EL (cell line): Measurements from ENCODE around the gene GJA5.
A peak's percentile ranks its signal among the peaks of the same experiment; 100 is the strongest.

Source experiments
- DNase-seq: peaks from one replicate; pipeline ENCODE4 v3.0.0-alpha.2; 2016

GJA5 gene

GRCh38 chr1:147726168-147726567 lies 34.2 kb downstream of the GJA5 start:
- DNase-seq: no peak

- DNase-seq: no peak
Measured at GRCh38 chr1:147725685-147726084, 34.7 kb downstream of the GJA5 start.

DNA sequence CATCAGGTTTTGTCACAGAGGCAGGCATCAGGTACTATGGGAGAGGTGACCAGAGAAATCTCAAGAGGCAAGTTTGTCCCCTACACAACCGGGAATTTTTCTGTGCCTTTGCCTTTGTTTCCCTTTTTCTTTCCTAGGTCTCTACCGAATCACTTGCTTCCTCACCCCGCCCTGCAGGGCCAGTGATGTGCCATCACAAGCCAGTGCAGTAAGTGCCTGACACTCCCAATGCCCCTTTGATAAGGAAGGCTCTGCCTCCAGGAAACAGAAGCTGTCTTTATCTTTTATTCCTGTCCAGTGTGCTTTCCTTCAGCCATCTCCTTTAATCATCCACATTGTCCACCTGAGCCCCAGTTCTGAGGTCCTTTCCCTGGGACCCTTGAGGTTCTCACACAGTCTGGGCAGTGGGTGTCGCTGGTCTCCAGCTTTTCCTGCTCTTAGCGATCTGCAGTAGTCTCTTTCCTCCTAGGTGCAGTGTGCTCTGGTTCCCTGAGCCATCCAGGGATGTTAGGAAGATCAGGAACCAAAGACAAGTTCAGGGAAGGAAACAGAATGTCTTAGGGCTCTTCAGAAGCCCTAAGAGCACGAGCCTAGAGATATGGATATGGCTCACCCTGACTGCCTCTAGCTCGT lies 36.6 kb downstream of the GJA5 start:
- DNase-seq: peak; percentile 42

- no peak for DNase-seq
Measured at GRCh38 chr1:147722124-147722523, 38.3 kb downstream of the GJA5 start.

DNA sequence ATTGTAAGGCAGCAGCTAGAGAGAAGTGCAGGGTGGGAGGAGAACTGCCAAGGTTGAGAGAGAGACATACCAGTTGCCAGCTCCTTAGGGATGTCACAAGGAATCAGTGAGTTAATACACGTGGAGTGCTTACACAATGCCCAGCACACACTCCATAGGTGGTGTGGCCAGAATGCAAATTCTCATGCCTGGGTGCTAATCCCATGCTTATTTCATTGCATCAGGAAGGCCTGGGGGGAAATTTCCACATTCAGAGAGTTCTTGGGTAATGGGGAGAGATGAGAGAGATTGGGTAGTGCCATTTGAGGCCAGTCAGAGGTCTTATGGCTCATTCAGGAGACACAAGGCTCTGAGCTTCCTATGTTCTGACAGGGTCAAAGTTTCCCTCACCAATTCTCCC lies 38.7 kb downstream of the GJA5 start:
- peak; percentile 47 for DNase-seq

DNA sequence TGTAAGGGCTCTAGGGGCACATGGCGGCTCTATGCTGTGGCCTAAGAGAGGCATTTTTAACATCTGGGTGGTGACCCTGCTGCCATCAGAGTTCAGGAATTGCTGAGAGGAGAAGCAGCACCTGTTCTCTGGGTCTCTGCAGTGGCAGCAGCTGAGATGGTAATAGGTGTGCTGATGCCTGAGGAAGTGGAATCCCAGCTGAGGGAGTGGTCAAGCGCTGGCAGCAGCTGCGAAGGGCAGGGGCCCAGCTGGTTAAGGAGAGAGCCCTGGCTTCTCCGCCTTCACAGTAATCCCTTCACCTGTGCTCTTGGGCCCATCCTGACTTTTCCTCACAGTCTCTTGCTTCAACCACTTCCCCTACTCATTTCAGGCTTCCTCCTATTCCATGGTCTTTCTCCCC lies 39.8 kb downstream of the GJA5 start:
- DNase-seq: no peak

DNA sequence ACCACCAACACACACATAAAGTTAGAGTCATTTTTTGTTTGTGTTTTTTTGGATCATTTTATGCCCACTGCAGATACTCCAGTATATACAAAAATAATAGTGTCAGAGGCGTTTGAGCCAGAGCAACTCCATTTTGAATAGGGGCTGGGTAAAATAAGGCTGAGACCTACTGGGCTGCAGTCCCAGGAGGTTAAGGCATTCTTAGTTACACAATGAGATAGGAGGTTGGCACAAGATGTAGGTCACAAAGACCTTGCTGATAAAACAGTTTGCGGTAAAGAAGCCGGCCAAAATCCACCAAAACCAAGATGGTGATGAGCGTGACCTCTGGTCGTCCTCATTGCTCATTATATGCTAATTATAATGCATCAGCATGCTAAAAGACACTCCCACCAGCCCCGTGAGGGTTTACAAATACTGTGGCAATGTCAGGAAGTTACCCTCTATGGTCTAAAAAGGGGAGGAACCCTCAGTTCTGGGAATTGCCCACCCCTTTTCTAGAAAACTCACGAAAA lies 40.6 kb downstream of the GJA5 start:
- DNase-seq: no peak

- DNase-seq: no peak
Measured at GRCh38 chr1:147719029-147719698, 41.2 kb downstream of the GJA5 start.

- DNase-seq: no peak
Measured at GRCh38 chr1:147717706-147718097, 42.7 kb downstream of the GJA5 start.

DNA sequence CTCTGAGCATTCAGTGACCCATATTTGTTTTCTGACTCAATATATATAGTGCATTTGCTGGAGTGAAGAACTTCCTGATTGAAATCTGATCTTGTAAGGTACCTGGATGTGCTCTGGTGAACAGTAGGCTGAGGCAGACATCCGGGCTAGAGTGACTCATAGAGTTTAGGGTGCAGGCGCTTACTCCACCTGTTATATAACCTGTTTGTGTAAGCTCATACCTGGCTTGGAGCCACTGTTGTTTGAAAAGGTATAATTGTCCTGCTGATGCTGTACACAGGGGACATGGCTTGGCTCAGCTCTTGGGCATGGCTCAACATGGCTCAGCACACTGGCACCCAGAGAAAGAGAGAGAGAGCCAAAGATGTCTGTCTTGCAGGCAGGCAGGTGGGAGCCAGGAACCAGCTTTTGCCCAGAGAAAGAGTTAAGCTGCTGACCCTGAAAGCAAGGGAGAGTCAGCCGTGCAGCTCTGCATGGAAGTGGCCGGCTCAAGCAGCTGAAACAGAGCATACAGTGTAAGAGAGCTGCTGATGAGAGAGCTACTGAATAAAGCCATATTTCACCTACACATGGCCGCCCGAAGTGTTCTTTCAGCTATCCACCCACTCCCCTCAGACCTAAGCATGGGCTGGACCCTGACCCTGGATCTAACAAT lies 43.2 kb downstream of the GJA5 start:
- no peak for DNase-seq

DNA sequence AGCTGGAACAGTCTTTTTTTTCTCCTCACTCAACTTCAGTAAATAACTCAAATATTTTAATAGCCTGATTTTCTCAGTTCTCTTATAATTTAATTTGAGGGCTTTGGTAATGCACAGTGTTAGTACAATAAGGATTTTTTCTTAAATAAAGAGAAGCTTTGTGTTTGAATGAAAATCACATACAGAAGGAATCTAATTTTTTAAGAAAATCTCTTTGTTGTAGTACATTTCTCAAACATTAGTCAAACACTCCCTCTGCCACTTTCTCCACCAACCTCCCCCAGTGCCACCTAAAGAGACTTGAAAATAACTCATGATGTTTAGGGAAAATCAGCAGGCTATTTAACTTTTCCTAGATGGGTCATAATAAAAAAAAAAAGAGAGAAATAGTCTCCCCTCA lies 47.8 kb downstream of the GJA5 start:
- no peak for DNase-seq
